GM03348 (cell line): ENCODE data around the gene TEX54.
A peak's percentile ranks its signal among the peaks of the same experiment; 100 is the strongest.
"Not testable (repeated sequence)": the region's sequence is repeated elsewhere in the genome, so short reads cannot be mapped to it uniquely, and the experiment has no call there.

Experiments
- DNase-seq: peaks from one replicate; pipeline ENCODE4 v3.0.0; 2012; ENCODE audit warnings: low spot score

TEX54 gene

GRCh38 chr11:62855571-62856332 lies 23.1 kb upstream of the TEX54 start:
- peak; percentile 97 for DNase-seq

DNA sequence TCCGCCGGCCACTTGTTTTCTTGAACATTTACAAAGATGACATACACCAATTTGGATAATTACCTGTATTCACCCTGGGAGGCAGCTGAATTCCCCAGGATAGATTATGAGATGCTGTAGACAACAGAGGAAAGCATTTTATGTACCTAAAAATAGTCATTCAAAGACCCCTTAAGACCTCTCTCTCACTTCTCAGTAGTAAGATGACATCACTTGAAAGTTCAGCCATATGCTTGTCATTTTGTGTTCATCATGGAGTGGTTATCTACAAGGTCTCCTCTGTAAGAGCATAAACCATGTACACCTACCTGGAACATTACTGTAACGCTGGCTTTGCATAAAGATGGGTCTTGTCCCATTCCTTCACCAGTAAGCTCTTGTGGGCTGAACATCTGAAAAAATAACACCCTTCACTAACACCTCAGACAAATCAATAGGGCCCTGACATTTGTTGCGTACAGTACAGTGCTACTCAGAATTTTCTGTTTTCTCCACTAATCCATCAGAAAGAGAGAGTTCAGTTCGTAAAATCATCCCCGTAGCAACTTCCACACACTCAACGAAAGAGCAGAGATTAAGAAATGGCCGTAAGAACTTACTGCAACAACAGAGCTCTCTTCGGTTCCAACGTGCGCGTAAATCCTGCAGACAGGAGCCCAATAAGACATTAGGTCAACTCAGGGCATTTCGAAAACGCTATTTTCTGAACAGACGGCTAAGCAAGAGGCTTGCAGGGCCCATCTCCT lies 22.4 kb upstream of the TEX54 start:
- DNase-seq = no peak

DNA sequence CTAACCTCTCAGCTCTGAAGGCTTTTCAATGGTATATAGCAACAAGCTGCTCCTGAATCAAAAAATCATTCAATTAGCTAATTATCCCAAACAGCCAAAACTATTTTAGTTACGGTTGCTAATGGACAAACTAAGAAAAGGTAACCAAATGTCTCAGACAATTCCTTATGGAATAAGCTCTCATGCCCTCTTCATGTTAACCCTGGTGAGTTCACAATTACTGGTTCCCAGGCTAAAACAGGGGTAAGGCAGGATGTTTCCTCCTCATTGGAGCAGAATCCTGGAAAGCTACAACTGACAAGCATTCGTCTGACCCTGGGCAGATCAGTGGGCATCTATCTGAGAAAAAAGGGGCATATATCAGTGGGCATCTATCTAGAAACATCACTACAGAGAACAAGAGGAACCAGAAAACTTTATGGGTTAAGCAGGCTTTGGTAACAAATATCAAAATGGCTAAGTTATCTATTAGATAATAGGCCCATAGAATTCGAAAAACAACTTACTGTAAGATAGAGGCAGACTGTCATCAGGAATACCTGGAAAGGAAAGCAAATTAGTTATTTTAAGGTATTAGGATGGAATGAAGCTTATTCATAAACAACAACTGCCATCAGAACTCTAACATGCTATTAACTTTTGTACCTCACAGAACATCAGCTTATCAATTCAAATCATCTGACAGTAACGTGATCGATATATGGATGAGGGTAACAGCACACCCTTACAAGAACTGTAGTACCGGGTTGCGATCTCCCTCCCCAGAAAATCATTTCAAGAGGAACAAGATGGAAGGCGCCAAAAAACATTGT lies 21.6 kb upstream of the TEX54 start:
- no peak for DNase-seq

DNA sequence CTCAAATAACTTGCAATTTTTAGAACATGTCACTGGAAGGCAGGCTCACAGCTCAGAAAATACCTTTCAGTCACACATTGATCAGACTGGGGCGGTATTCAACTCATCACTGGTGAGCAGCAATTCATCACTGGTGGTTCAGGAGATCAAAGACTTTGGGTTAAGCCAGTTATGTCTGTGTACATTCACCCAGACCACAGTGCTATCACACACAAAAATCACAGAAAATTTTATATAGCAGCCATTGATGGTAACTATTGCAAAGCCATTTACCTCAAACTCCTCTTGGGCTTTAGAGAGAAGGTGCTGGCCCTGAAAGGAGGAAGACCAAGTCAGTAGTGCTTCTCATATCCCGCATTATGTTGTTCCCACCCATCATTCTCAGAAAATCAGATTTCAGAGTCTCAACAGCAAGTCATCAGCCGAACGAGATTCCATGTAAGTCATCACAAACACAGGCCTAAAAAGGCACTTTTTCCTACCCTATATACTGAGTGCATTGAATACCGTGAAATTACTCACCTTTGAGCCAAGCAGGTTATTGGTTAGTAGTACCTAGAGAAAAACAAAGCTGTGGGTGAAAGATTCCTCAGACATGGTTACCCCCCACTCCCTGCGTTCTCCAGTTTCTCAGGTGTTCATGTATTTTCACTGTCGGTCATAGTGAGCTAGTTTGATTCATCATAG lies 20.8 kb upstream of the TEX54 start:
- no peak for DNase-seq

GRCh38 chr11:62852523-62853188 lies 20.0 kb upstream of the TEX54 start:
- DNase-seq = no peak

- DNase-seq = no peak
Observed at GRCh38 chr11:62851807-62852522, 19.3 kb upstream of the TEX54 start.

- no peak for DNase-seq
Observed at GRCh38 chr11:62850911-62851806, 18.5 kb upstream of the TEX54 start.

DNA sequence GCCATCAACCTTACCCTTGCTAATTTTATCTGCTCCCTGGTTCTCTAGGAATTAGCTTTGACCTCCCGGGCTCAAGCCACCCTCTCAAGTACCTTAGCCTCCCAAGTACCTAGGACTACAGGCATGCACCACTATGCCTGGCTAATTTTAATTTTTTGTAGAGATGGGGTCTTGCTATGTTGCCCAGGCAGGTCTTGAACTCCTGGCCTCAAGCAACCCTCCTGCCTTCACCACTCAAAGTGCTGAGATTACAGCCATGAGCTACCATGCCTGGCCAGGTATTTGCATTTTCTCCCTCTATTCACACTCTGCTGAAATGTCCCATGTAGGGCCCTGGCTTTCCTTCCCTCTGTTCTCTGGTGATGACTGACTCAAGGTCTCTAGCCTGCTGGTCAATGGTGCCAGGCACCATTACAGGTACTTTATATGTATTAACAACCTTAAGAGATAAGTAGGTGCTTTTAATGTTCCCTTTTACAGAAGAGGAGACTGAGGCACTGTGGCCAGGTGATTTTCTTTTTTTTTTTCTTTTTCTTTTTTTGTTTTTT lies 15.2 kb upstream of the TEX54 start:
- no peak for DNase-seq

DNA sequence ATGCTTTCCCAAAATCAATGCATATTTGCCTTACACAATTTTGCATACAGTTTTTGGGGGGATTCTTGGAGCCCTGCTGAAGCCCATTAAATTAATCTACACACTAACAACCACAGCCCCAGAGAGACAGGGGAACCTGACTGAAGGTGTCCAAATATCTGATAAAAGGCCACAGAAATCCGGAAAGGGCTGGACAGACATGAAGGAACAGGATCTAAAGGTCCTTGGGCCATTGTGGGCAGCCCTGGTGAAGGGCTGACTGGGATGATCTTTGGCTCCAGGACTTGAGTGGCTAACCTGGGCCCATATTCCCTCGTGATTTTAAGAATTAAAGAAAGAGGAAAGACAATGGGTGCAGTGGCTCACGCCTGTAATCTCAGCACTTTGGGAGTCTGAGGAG lies 13.5 kb upstream of the TEX54 start:
- no peak for DNase-seq

- DNase-seq = no peak
Observed at GRCh38 chr11:62844154-62844553, 11.5 kb upstream of the TEX54 start.

DNA sequence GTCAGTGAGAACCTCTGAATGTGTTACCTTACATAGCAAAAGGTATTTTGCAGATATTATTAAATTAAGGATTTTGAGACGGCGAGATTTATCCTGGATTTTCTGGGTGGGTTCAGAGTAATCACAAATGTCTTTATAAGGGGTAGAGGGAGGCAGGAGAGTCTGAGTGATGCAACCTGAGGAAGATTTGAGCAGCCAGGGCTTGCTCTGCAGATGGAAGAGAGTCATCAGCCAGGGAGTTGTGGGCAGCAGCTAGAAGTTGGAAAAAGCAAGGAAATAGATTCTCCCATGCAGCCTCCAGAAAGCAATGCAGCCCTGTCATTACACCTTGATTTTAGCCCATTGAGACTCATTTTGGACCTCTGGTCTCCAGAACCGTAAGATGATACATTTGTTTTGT lies 10.8 kb upstream of the TEX54 start:
- no peak for DNase-seq

DNA sequence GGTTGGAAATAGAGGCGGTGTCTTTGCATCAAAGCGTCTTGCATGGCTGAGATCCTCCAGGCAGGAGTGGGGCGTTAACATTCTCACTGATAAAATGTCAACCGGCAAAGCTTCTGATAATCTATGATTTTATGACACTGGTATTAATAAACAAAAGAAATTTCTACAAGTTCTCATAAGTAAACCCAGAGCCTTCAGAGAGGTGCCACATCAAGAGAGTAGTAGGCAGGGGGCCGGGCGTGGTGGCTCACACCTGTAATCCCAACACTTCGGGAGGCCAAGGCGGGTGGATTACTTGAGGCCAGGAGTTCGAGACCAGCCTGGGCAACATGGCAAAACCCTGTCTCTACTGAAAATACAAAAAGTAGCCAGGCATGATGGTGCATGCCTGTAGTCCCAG lies 10.2 kb upstream of the TEX54 start:
- DNase-seq = not testable (repeated sequence)

DNA sequence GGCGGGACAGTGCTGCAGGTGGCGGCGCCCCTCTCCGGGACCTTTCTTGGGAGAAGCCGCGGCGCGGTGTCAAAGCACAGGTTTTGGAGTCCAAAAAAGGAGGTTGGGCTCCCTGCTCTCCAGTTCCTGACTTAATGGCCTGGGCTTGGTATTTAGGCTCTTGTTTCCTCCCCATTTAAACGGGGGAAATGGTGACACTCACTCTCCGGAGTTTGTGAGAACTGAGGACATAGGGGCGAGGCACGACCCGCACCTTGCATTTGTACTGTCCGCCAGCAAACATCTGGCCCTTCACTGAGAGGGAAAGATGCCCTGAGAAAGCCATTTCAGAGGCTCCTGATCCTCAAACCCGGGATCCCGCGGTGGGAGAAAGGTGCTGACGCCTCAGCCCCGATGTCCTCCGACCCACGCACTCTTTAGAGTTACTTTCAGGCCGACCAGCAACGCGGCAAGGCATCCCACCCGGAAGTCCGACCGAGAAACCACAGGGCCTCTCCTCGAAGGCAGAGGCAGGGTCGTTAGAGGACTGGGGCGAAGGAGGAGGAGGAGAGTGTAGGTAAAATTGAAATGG lies 9.6 kb upstream of the TEX54 start:
- no peak for DNase-seq

- DNase-seq = peak; percentile 93
Observed at GRCh38 chr11:62841361-62842170, 8.9 kb upstream of the TEX54 start.

DNA sequence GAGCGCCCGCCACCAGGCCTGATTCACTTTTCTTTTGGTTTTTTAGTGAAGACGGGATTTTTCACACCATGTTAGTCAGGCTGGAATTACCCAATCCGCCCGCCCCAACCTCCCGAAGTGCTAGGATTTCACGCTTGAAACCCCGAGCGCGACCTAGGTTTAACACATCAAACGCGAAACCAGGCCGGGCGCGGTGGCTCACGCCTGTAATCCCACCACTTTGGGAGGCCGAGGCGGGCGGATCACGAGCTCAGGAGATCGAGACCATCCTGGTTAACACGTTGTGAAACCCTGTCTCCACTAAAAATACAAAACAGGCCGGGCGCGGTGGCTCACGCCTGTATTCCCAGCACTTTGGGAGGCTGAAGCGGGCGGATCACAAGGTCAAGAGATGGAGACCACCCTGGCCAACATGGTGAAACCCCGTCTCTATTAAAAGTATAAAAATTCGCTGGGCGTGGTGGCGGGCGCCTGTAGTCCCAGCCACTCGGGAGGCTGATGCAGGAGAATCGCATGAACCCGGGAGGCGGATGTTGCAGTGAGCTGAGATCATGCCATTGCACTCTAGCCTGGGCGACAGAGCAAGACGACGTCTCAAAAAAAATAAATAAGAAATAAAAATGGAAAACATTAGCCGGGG lies 8.2 kb upstream of the TEX54 start:
- DNase-seq = peak; percentile 32

DNA sequence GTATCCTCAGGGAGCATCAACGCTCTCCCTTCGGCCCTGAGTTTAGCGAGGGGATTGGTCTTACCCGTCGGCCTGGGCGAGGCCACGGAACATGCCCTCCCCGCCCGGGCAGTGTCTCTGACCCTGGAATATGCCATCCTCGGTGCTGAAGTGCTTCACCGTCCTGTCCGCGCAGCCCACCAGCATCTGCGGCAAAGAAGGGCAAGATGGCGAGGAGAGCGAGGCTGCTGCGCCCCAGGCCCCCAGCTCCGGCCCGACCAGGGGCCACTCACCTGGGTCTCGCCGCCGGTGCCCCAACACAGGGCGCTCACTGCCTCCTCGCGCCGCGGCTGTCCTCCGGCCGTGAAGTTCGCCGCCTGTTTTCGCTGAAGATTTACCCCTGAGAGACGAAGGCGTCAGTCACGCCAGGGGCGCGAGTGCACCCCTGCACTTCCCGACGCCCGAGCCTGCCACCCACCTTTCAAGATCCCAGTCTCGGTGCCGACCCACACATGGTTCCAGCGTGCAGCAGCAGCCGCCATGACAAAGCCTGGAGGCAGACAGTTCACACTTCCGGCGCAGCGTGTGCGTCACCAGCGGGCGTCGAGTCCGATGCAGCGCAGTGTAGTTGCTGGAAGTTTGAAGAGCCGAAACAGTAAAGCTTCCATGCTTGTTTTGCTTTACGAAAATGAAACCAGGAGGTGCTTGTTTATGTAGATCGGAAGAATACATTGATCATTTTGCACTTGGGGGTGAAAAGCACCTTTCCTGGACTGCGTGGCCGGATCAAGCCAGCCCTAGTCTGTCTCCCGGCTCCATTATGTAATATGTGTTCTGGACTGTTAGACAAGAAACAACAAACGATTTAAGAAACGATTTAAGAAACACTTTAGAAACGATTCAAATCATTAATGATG lies 6.7 kb upstream of the TEX54 start, which contains the start of gene WDR74:
TSS of gene WDR74 (minus strand) at position 541 of the 896 bp plus-strand sequence. CDS start at position 521, 20 bp downstream.
- peak; percentile 85 for DNase-seq

DNA sequence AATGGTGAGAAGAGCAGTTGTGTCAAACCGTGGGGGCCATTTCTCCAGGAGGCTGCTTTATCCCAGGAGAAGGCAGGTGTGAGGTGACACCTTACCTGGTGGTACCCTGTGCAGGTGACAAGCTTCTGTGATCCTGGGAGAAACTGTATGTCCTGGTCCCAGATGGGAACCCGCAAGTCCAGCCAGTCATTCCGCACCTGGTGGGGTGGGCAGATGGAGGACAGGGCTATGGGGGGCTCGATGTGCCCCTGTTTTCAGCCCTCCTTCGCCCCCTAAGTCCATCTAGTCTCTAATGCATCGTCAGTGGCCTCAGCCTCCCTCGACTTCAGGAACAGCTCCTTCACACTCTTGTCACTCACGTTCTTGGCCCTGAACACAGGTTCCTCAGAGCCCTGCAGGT lies 2.7 kb upstream of the TEX54 start:
- no peak for DNase-seq
